GM19099 (cell line): Measurements from ENCODE around the gene PHAF1.

Experiments
- POLR2A ChIP-seq: IDR thresholded peaks from 3 replicates; pipeline ENCODE4 v1.6.1; 2011; ENCODE audit warnings: low read depth; ENCODE audit not compliant: insufficient read length; ENCODE audit errors: extremely low read depth

PHAF1 gene

DNA sequence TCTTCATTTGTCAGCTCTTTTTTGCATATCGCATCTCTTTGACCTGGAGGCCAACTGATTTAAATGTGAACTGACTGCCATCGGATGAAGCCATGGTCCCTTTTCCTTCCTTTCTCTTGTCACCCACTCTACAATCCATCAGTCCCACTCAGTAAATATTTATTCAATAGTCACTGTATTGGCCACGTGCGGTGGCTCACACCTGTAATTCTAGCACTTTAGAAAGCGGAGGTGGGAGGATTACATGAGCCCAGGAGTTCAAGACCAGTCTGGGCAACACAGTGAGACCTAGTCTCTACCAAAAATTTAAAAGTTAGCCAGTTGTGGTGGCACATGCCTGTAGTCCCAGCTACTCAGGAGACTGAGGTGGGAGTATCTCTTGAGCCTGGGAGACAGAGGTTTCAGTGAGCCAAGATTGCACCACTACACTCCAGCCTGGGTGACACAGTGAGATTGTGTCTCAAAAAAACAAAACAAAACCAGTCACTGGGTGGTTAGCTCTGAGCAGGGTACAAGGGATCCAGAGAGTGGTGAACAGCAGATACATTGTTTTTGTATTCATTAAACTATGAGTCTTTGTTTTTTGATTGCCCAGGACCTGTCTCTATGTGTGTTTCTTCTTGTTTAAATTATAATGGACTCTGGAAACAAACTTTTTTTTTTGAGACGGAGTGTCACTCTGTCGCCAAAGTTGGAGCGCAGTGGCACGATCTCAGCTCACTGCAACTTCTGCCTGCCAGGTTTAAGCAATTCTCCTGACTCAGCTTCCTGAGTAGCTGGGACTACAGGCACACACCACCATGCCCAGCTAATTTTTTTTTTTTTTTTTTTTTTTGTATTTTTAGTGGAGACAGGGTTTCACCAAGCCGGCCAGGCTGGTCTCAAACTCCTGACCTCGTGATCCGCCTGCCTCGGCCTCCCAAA is 6.9 kb downstream of the PHAF1 start:
- TF ChIP-seq POLR2A = no peak

DNA sequence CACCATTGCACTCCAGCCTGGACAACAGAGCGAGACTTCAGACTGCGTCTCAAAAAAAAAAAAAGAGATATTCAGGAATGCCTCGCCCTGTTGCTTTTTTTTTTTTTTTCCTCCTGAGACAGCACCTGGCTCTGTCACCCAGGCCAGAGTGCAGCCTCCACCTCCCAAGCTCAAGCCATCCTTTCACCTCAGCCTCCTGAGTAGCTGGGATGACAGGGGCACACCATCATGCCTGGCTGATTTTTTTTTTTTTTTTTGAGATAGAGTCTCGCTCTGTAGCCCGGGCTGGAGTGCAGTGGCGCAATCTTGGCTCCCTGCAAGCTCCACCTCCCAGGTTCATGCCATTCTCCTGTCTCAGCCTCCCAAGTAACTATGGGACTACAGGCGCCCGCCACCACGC is 8.0 kb downstream of the PHAF1 start:
- TF ChIP-seq POLR2A = no peak

DNA sequence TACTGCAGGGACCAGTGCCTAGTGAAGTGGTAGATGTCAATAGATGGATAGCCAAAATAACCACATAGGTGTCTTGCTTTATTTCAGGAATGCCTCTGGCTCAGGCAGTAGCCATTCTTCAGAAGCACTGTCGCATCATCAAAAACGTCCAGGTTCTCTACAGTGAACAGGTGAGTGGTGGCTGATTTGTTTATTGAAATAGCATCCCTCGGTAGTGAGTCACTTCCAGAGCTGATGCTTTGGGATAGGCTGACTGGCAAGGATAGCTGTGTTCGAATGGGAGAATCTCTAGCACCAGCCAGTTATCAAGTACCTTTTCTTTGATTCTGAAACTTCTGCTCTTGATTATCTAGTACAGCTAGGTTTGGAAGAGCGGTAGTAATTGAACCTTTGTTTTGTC is 10.3 kb downstream of the PHAF1 start:
- no peak for TF ChIP-seq POLR2A

DNA sequence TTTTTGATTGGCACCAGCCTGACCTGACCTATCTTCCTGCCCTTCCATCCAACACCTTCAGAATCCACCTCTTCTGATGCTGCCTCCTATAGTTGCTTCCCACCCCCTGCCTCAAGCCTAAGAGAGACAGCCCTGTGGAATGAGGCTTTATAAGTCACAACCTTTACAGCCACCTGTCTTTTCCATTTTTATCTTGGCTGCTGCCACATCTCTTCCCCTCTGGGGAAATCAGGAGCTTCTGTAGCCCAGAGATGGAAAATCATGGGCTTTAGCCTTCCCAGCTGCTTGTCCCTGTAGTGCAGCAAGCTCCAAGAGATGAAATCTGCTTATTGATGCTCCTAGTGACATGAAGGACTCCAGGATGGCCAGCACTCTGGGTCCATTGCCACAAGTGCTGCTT is 18.7 kb downstream of the PHAF1 start:
- TF ChIP-seq POLR2A = no peak

DNA sequence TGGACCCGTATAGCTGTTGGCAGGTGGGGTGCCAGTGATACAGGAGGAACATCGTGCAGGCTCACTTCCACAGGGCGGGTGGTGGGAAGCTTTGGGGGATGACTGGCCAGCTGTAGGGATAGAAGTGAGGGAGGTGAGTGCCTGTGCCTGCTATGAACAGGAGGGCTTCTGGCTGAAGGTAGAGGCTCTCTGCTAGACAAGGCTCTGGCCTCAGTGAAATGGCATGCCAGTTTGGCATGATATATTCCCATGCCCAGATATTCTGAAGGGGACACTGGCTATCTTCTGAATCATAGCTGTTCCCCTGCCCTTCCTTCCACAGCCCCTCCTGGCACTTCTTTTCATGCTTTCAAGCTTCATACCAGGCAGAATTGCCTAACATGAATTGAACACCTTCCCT is 19.1 kb downstream of the PHAF1 start:
- TF ChIP-seq POLR2A = no peak

DNA sequence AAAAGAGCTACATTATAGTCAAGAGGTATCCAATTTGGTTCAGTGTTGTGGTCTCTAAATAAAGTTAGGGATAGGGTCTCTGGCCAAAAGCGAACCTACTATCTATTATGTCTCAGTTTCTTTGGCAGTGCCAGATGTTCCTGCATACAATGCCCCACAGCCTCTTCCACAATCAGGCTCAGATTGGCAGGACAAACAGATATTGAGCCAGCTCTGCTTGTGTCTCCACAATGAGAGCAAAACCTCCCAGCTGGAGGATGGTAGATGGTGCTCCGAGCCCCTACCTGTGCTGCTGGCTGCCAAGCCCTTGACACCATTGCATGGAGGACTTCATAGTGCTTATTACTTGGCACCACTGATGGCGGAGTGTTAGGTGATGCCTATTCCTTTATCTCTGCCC is 19.7 kb downstream of the PHAF1 start:
- no peak for TF ChIP-seq POLR2A

DNA sequence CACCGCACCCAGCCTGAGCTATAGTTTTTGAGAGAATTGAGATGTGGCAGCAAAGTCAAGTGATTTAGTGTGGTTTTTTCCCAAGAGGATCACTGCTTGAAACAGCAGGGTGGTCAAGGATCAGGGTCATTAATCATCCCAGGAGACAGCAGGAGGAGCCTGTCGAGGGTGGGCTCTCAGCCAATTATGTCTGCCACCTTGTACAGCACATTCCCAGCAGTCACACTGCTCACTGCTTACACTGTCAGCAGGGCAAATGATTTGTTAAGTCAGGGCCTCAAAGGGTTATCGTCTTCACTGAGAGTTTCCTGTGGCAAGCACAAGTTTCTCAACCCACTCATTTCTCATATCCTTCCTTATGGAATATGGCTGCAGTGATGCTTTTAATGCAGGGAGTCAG is 27.9 kb downstream of the PHAF1 start:
- TF ChIP-seq POLR2A = no peak

DNA sequence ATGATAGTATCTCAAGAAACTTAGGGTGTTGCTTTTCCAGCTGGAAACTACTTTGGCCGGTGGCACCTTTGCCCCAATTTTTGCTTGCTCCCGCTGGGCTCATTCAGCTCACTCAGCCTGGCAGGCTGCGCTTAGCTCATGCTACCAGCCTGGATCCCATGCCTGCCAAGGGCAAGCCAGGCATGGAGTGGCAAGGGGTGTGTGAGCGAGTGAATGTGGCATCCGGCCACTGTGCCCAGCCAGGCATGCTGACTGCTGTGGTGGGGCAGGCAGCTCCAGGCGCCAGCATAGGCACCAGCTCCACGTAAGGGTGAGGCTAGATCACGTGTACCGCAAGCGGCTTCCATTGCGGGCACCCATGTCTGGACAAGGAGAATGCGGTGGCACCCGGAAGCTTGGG is 31.6 kb downstream of the PHAF1 start:
- TF ChIP-seq POLR2A = no peak

DNA sequence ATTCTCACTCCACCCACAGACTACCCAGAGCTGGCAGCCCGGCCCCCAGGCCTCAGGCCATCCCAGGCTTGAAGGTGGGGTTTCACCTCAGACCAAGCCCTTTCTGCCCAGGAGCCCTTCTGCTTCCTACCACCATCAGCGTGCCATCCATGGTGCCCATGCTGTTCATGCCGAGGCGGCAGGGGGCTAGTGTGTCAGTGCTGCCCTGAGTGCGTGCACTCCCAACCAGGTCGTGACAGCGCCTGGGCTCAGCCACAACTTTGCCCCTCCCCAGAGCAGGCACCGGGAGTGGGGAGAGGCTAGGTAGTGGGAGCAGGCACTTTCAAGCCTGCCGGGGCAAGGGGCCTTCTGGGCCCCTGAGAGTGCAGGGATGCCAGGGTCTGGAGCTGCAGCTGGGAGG is 32.6 kb downstream of the PHAF1 start:
- TF ChIP-seq POLR2A = no peak

DNA sequence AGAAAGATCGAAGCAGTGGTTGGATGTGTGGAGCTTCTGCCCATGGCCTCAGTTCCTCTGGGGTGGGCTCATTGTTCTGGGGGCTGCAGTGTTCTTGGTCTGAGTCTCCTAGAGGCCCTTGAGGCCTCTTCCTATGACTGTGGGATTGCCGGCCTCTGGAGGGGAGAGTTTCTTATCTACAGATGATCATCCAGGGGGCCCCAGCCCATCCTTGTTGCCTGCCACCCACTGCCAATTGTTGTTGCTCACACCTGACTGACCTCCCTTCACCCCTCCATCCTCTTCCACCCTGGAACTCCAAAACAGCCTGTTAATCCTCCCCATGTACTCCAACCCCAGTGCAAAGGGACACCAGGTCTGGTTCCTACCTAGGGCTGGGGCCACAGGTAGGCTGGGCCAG is 35.2 kb downstream of the PHAF1 start:
- TF ChIP-seq POLR2A = no peak

DNA sequence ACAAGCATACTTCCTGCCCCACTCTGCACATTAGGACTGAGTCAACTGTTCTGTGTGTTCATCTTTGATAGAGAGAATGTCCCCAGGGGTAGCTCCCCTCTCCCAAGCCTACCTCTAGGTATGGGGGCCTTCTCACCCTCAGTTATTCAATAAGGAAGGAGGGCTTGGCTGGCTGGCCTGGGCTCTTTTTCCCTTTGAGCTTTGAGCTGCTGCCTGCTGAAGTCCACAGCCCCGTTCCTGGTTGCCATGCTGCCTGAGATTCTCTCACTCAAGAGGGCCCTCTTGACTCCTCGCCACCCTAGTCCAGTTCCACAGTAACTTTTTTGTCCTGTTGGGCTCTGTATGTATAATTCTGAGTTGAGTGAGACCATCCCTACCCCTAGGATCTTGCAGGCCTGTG is 36.0 kb downstream of the PHAF1 start:
- TF ChIP-seq POLR2A = no peak

DNA sequence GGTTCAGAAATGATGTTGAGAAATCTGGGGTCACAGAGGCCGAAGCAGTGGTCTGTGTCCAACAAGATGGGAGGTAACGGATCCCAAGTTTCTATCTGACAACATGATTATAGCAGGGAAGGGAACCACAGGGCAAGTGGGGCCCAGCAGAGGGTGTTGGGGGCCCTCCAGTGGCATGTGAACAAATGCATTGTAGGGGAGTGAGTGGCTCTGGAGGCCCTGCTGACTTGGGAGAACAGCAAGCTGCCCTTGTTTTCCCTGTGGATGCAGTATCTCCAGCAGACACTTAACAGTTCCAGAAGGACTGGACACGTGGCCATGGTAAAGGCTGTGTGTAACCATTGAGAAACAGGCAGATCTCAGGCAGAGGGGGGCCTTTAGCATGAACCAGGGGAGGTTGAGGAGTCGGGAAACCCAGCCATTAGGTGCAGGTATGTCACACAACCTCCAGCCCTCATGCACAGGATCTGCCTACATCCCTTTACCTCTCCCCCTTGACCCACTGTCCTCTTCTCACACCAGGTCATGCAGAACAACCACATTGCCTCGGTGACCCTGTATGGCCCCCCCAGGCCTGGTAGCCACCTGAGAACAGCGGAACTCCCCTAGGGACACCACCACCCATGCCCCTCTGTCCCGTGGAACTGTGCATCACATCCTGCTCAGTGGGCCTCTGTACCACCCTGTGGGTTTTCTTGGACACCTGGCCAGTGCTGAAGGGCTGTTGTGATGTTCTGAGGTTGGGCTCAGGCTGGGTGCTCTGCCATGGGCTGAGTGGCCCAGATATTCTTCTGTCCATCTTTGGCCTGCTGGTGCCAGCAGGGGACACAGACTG is 37.0 kb downstream of the PHAF1 start:
- TF ChIP-seq POLR2A = no peak

DNA sequence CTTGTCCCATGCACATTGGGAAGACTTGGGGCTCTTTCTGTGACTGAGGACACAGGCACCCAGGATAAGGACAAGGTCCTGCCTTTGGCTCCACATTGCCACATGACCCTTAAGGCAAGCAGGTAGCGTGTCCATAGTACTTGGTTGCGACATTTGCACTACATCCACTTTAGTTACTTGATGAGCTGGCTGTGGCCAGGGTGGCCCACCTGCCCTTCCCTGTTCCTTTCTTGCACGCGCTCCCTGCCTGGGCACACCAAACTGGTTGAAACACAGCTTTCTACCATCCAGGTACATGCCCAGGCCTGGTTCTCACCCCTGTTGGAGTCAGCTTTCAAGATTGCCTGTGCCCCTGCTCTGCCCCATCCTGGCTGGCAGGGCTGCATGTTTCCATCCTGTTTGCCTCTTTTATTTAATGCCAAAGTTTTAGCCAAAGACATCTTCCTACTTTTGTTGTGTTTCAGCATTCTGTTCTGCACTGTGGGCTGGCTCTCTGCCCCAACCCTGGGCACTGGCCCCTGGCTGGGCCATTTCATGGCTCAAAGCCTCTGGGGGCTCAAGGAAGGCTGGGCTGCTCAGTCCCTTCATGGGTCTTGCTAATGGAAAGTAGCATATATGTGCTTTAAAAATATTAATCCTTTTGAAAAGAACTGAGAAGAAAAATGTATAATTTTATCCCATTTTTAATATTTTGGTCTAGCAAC is 37.8 kb downstream of the PHAF1 start:
- no peak for TF ChIP-seq POLR2A

DNA sequence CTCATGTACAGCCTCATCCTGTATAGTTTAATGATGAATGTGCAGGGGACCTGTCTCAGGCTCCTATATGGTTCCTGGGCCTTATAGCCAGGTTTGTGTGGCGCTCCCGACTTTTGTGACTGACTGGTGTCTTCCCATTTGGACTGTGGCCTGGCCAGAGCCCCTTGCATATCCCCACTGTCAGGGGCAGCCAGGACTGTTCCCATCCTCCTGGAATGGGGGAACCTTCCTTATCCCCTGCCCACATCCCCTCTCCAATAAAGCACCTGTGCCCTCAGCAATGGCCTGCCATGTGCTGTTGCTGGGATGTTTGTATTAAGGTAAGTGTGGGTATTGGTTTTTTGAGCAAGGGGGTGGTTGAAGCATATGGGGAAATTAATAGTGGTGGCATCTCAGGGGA is 38.5 kb downstream of the PHAF1 start:
- TF ChIP-seq POLR2A = no peak

DNA sequence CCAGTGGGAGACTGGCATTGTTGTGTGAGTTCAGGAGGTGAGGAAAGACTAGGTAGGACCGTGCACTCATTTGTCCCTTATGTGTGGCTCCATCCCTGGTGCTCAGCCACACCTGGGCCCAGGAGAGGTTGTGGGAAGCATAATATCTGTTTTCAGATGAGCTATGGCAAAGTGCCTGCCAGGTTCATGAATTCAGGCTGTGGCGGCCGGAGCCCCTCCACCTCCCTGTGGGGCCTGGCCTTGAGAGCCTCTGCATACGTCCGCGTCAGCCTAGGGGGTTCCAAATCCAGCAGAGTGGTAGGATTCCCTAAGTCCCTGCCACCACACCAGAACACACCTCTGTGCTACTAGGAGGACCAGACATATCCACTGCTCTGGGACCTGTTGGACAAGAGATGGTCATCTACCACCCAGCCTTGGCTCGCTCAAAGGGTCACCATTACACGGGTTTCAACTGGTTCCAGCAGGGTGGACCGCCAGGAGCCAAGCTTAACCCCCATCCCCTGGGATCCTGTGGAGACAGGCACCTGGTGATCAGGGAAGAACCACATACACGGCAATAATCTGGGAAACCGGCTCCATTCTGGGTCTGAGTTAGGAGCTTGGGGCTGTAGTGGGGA is 39.0 kb downstream of the PHAF1 start:
- no peak for TF ChIP-seq POLR2A

DNA sequence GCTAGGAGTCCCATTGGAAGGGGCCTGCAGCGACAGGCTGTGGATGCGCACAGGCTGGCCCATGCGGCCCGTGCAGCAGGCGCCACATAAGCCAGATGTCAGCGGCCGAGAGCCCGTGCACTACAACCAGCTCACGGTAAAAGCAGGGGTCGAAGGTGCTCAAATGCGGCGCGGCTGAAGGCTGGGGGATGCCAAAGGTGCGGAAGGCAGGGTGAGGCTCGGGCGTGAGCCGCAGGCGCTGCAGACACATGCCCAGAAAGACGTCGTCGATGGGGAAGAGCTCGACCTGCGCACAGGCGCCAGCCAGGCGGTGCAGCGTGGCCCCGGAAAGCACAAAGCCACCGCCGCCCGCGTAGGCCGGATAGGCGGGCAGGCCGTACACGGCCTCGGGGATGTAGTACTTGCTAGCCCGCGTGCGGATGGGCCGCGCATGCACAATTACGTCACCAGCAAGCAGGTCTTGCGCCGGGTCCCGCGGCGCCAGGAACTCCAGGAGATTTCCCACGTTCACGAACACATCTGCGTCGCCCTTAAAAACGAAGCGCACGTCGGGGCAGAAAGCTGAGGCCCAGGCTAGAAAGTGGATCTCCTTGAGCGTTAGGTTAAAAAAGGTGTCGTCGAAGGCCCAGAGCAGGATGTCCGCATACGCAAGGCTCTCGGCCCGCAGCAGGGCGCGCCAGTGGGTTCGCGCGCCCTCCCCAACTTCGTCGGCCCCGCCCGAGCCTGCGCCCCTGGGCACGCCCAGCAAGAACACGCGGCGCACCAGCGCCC is 39.7 kb downstream of the PHAF1 start:
- TF ChIP-seq POLR2A = no peak
